ENCODE measurements around the gene TTC19.

The TTC19 gene

GRCh38 chr17:15966183-15966878, 33.3 kb upstream of the TTC19 start:
- H3K4me3 ChIP-seq (ENCODE audit: control insufficient read depth, low read depth, low read length) = no peak overlapping the region
- DNase-seq (ENCODE audit: low read depth) = no peak
- no peak for TF ChIP-seq CTCF (IDR thresholded peaks at IDR 0.05; ENCODE audit: control insufficient read depth, insufficient read depth, low read depth, low read length, missing control alignments)

DNA sequence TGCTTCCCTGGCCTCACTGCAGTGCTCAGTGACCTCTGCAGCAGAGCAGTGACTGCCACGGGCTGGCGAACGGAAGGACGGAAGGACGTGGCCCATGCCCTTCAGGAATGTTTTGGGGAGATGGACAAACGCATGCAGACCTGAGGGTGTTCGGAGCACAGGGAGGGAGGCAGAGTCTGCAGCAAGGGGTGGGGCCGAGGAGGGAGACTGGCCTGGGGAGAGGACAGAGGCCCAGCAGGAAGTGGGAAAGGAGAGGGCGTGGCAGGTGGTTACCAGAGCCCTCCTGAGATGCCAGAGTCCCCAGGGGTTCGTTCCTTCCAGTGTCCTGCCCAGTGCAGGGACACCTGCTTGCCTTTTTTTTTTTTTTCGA, 32.8 kb upstream of the TTC19 start:
- no peak overlapping the region for H3K4me3 ChIP-seq (ENCODE audit: control insufficient read depth, low read depth, low read length)
- no peak for TF ChIP-seq CTCF (IDR thresholded peaks at IDR 0.05; ENCODE audit: control insufficient read depth, insufficient read depth, low read depth, low read length, missing control alignments)
- DNase-seq (ENCODE audit: low read depth) = no peak

DNA sequence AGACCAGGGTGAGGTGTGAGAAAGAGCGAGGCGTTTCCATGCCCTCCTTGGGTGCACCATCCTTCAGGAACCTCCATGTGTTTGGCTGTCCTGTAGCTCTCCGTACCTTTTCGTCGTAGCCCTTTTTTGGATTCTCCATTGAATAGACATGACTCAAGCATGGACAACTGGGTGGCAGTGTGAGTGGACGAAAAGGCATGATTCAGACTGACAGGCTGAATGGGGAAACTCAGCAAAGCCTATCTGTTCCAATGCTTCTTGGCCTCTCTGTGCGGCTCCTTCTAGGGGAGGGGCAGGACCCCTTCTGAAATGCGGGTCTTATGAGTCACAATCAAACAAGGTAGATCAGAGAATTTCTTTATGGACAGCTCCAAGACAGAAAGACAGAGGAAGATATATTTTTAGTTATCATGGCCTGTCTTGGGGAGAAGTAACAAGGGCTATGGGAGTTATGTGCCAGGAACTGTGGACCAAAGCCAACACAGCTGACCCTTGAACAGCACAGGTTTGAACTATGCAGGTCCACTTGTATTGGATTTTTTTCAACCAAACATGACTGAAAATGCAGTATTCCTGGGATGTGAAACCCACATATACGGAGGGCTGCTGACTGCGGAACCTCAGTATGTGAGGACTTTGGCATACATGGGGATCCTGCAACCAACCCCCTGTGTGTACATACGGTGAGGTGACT, 31.8 kb upstream of the TTC19 start:
- no peak overlapping the region for H3K4me3 ChIP-seq (ENCODE audit: control insufficient read depth, low read depth, low read length)
- no peak for TF ChIP-seq CTCF (IDR thresholded peaks at IDR 0.05; ENCODE audit: control insufficient read depth, insufficient read depth, low read depth, low read length, missing control alignments)
- DNase-seq (ENCODE audit: low read depth) = no peak

- H3K4me3 ChIP-seq (ENCODE audit: control insufficient read depth, low read depth, low read length) = no peak overlapping the region
- TF ChIP-seq CTCF (IDR thresholded peaks at IDR 0.05; ENCODE audit: control insufficient read depth, insufficient read depth, low read depth, low read length, missing control alignments) = no peak
- DNase-seq (ENCODE audit: low read depth) = no peak
These were observed 30.2 kb upstream of the TTC19 start for GRCh38 chr17:15969463-15969862.

DNA sequence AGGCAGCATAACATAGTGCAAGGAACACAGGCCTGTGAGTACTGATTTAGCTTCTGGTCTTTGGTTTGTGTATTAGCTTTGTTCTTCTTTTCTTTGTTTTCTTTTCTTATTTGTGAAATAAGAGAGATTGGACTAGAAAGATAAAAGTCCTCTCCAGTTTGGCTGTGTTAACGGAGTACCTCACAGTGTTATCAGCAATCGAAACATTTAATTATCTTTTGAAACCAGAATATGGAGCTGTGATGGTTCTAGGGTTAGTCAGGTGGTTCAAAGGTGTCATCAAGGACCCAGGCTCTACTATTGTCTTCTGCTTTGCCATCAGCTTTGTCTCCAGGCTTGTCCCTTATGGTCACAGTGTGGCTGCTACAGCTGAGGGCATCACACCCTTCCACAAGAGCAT, 29.1 kb upstream of the TTC19 start:
- DNase-seq (ENCODE audit: low read depth) = no peak
- no peak for TF ChIP-seq CTCF (IDR thresholded peaks at IDR 0.05; ENCODE audit: control insufficient read depth, insufficient read depth, low read depth, low read length, missing control alignments)
- no peak overlapping the region for H3K4me3 ChIP-seq (ENCODE audit: control insufficient read depth, low read depth, low read length)

DNA sequence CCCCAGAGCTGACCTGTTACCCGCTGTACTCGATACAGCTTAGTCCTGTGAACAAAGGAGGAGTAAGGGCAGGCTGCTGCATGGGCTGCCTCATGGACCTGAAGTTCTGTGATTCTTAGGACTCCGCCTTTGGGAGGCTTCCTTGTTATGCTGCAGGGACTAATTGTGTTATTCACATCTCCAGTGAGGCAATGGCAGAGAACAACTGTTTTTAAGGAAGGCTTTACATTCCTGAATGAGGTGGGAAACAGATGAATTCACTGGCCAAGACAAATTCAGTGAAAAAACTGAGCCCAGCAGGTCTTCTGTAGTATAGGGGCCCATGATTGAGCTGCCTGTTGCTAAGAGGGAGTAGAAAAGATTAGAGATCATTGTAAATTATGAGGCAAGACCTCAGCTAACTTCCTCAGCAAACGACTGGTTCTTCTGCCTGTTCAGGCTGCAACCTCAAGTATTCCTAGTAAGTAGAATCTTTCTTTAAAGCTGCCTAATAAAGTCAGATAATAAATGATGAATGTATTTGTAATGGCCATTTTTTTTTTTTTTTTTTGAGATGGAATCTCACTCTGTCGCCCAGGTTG, 28.4 kb upstream of the TTC19 start:
- no peak for DNase-seq (ENCODE audit: low read depth)
- H3K4me3 ChIP-seq (ENCODE audit: control insufficient read depth, low read depth, low read length) = no peak overlapping the region
- TF ChIP-seq CTCF (IDR thresholded peaks at IDR 0.05; ENCODE audit: control insufficient read depth, insufficient read depth, low read depth, low read length, missing control alignments) = no peak

Data from AG09309 (cell line).